GM12874 (cell line): ENCODE data around the gene SURF1.

Experiments
- TF ChIP-seq, protein P1 (sequence below): IDR thresholded peaks from 2 replicates; pipeline ENCODE4 v1.5.1; 2011; ENCODE audit warnings: low read depth, mild to moderate bottlenecking, control low read depth, low read length, moderate library complexity; ENCODE audit not compliant: insufficient read depth

SURF1 gene, protein sequence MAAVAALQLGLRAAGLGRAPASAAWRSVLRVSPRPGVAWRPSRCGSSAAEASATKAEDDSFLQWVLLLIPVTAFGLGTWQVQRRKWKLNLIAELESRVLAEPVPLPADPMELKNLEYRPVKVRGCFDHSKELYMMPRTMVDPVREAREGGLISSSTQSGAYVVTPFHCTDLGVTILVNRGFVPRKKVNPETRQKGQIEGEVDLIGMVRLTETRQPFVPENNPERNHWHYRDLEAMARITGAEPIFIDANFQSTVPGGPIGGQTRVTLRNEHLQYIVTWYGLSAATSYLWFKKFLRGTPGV

DNA sequence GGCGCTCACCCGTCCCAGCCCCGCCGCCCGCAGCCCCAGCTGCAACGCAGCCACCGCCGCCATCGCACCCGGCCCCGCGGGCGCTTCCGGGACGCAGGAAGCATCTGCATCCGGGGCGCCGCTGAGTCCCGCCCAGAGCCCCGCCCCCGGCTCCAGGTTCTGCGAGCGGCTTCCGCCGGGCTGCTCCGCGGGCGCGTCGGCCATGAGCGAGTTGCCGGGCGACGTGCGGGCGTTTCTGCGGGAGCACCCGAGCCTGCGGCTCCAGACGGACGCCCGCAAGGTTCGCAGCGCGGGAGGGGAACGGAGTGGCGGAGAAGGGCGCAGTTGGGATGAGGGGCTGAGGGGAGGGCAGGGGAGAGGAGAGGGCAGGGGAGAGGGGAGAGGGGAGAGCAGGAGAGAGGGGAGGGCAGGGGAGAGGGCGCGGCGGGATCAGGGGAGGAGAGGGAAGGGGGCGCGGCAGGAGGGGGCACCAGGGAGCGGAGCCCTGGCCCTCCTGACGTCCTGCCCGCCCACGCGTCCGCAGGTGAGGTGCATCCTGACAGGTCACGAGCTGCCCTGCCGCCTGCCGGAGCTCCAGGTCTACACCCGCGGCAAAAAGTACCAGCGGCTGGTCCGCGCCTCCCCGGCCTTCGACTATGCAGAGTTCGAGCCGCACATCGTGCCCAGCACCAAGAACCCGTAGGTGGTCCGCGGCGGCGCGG is at the start of gene SURF1, which contains the start of gene SURF2:
SURF1 (minus strand) TSS at position 97 of the 701 bp plus-strand sequence; CDS start at position 63, 34 bp downstream.
SURF2 (plus strand) TSS at position 160 of the 701 bp plus-strand sequence; CDS start at position 203, 43 bp downstream.
- TF ChIP-seq, protein P1, sequence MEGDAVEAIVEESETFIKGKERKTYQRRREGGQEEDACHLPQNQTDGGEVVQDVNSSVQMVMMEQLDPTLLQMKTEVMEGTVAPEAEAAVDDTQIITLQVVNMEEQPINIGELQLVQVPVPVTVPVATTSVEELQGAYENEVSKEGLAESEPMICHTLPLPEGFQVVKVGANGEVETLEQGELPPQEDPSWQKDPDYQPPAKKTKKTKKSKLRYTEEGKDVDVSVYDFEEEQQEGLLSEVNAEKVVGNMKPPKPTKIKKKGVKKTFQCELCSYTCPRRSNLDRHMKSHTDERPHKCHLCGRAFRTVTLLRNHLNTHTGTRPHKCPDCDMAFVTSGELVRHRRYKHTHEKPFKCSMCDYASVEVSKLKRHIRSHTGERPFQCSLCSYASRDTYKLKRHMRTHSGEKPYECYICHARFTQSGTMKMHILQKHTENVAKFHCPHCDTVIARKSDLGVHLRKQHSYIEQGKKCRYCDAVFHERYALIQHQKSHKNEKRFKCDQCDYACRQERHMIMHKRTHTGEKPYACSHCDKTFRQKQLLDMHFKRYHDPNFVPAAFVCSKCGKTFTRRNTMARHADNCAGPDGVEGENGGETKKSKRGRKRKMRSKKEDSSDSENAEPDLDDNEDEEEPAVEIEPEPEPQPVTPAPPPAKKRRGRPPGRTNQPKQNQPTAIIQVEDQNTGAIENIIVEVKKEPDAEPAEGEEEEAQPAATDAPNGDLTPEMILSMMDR: 0 out of 2 replicates have a peak, but pooled peaks have one; percentile 21

DNA sequence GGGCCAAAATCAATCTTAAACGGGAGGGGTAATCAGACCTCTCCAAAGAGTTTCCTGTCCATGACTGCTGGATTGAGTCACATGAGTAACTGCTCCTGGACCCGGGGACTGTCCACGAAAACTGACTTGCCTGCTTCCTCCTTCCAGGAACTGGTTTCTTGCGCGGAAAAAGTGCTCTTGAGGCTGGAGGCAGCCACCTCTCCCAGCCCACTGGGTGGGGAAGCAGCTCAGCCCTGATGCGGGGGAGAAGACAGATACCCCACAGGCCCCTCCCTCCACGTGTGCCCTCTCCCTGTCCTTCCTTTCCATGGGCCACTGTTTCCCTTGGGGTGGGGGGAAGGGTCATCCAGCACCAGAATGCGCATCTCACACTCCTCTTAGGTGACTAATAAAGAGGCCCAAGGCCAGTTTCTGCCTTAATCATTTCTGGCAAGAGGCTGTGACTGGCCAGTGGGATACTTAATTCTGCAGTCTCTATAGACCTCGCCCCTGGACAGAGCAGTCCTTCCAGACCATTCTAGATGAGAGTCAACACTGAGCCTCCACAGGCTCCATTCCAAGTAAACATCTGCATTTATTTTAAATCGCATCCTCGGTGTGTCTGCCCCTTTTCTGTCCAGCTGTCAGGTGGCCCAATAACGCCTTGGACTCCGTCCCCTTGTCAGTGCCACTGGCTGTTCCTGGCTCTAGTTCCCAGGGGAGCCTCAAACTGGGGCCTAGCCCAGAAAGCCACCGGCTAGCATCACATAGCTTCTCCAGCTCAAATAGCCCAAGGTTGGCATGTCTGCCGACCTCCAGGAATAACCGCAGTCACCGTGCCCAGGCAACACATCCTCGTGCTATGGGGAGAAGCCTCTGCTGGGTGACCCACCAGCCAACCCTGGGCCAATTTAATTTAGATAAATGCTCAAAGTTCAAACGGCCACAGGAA is 49.5 kb upstream of the SURF1 start:
- TF ChIP-seq, protein P1: no peak

DNA sequence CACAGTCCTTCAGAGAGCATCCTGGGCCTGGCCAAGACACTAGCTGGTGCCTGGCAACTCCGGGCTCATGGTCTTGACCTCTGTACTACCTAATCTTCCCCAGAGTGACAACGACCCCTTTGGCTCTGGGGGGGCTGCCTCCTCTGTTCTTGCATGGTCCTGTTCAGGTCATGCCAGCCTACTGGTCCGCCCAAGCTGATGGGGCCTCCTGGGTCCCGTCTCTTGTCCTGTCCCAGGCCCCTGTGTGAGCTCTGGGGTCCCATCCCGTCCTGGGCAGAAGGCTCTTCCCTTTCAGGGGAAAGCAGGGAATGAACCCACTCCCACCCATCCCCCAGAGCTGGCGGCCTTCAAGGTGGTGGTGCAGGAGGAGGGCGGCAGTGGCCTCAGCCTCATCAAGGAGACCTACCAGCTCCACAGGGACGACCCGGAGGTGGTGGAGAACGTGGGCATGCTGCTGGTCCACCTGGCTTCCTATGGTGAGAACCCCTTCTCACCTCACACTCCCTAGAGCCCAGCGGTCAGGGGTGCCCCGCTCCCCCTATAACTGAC is 48.2 kb upstream of the SURF1 start:
- TF ChIP-seq, protein P1: no peak

DNA sequence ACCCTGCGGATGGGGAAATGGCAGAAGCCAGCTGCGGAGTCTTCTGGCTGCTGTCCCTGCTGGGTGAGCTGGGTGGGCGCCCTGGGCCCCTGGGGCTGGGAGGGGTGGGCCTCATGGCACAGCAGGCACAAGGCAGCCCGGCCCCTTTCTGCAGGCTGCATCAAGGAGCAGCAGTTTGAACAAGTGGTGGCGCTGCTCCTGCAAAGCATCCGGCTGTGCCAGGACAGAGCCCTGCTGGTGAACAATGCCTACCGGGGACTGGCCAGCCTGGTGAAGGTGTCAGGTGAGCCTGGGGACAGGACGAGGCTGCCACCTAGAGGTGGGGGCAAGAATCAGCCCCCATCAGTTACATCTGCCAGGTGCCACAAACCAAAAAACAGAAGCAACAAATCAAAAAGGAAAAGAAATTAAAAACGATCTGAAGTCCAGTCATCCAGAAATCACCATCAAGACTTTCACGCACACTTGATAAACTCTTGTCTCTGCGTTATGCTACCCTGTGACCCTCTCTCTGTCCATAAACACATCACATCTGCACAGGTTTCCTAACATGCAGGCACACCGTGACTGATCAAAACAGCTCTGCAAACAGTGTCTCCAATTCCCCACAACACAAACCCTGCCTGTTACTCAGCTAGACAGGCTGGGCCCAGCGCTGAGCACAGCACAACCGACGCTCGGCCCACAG is 47.6 kb upstream of the SURF1 start:
- TF ChIP-seq, protein P1: peak; percentile 76

DNA sequence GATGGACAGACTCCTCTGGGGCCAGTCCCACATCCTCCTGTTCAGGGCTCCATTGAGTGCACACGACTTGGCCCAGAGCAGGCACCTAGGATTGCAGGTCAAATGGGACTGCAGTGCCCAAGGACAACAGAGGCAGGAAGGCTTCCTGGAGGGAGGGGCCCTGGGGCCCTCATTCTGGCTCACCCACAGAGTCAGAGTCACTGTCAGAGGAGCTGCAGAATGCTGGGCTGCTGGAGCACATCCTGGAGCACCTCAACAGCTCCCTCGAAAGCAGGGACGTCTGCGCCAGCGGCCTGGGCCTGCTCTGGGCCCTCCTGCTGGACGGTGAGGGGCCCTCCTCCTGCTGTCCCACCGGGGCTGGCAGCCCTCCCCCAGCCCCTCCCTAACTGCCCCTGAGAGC is 46.4 kb upstream of the SURF1 start:
- TF ChIP-seq, protein P1: no peak

DNA sequence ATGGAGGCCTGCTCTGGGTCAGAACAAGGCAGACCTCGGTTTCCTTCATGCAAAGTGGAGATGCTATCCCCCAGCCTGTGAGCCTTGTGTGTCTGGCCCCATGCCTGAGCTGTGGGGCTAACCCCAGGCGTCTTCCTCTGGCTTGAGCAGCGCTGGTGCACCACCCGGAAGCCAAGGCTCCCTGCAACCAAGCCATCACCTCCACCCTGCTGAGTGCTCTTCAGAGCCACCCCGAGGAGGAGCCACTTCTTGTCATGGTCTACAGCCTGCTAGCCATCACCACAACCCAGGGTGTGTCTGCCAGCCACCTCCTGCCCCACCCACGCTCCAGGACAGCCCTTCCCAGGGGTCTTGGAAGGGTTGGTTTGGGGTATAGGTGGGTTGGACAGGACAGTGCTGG is 45.3 kb upstream of the SURF1 start:
- TF ChIP-seq, protein P1: no peak
